Subcutaneous abdominal adipose tissue (tissue), 5 donors: ENCODE data around the gene UMAD1.
A peak's percentile ranks its signal among the peaks of the same experiment; 100 is the strongest.

Source experiments
- H3K27ac ChIP-seq: one replicate; pipeline ENCODE4 v1.7.0; 2013; ENCODE audit warnings: low read depth, mild to moderate bottlenecking, inconsistent platforms, low read length, moderate library complexity
- H3K27me3 ChIP-seq, 5 donors: one replicate each; pipeline ENCODE4 v1.7.0; 2013; ENCODE audit warnings: low read length in 5 of 5, inconsistent platforms in 1 of 5; ENCODE audit not compliant: control insufficient read depth in 5 of 5, insufficient read depth in 4 of 5
- H3K36me3 ChIP-seq, 5 donors: one replicate each; pipeline ENCODE4 v1.7.0; 2013; ENCODE audit warnings: low read length in 5 of 5; ENCODE audit not compliant: control insufficient read depth in 5 of 5, insufficient read depth in 5 of 5
- H3K4me1 ChIP-seq, 5 donors: one replicate each; pipeline ENCODE4 v1.7.0; 2013; ENCODE audit warnings: low read length in 5 of 5, mild to moderate bottlenecking in 3 of 5, moderate library complexity in 1 of 5; ENCODE audit not compliant: control insufficient read depth in 5 of 5, insufficient read depth in 5 of 5
- H3K4me3 ChIP-seq, 5 donors: one replicate each; pipeline ENCODE4 v1.7.0; 2013; ENCODE audit warnings: low read length in 5 of 5, low read depth in 1 of 5
- H3K9ac ChIP-seq, 5 donors: one replicate each; pipeline ENCODE4 v1.7.0; 2013; ENCODE audit warnings: low read length in 5 of 5, mild to moderate bottlenecking in 4 of 5, moderate library complexity in 3 of 5
- H3K9me3 ChIP-seq, 5 donors: one replicate each; pipeline ENCODE4 v1.7.0; 2013; ENCODE audit warnings: low read length in 5 of 5; ENCODE audit not compliant: control insufficient read depth in 5 of 5
- donor health status: healthy.
- donor health status: healthy.
- donor health status: healthy.
- donor health status: healthy.
- donor health status: healthy.

The UMAD1 gene

DNA sequence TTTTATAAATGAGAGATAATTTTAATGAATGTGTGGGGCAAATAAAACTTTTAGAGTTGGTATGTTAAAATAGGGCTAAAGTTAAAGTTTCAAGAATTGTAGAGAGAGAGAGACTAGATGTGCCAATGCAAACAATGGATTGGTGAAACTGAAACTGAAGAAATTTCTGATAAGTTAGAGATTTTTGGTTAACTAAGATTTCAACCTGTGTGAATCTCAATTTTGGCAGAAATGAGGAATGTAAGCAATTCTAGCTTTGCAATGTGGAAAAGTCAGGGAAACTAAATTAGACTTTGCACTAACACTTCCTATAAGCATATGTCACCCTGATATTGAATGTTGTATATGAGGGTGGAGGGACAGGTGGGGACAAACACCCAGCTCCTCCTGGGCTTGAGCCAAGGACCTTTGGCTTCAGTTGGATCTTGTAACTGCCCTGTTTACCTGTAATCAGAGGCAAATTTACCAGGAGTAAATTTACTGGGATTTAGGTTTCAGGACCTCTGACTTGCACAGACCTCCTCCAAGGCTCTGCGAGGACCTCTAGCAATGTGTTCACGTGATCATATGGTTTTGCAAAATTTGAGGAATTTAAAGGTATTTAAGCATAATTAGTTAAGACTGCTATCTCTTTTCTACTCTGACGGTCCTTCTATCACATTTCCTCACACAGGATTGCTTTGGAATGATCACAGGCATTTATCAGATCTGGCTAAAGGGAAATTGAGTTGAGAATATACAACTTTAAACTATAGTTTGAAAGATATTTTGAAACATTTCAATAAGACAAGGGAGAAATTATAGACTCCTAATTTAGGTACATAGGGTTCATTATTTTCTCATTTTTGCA is 110.9 kb downstream of the UMAD1 start:
- H3K9ac ChIP-seq: peak overlapping the region in 1 of 5 donors; percentile 17
- peaks cover 0 to 9% (median 5%) of the 10 kb centered on the region in 5 donors for H3K4me1 ChIP-seq
- no peak overlapping the region for H3K27ac ChIP-seq
- no peak overlapping the region for H3K4me3 ChIP-seq
- no peaks in the 10 kb centered on the region for H3K9me3 ChIP-seq
- H3K36me3 ChIP-seq: no peaks in the 10 kb centered on the region
- H3K27me3 ChIP-seq: no peaks in the 10 kb centered on the region

DNA sequence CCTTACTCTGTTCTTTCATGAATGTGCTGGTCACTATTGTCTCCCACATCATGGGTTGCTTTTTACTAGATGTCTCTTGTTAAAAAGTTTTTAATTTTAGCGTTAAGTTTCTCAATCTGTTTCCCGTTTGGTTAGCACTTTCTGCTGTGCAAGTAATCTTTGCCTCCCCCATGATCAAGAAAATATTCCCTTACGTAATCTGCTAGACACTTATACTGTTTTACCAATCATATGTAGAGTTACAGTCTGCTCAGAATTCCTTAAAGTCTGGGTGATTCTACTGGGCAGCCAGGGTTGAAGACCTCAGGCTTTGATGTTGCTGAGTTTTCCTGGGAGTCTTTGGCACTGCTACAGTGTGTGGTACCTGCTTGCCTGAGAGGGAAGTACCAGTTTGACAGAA is 116.0 kb downstream of the UMAD1 start:
- Histone ChIP-seq H3K27ac (no peak overlapping the region), H3K36me3 (no peaks in the 10 kb centered on the region), H3K27me3 (no peaks in the 10 kb centered on the region), H3K4me3 (no peak overlapping the region), H3K9ac (no peak overlapping the region), H3K9me3 (no peaks in the 10 kb centered on the region), H3K4me1 (peaks cover 0 to 6% (median 4%) of the 10 kb centered on the region in 5 donors)

GRCh38 chr7:7757576-7757975 is 117.0 kb downstream of the UMAD1 start:
- H3K27me3 ChIP-seq: no peaks in the 10 kb centered on the region
- no peaks in the 10 kb centered on the region for H3K36me3 ChIP-seq
- H3K9ac ChIP-seq: no peak overlapping the region
- no peak overlapping the region for H3K4me3 ChIP-seq
- no peak overlapping the region for H3K27ac ChIP-seq
- peaks cover 0 to 13% (median 11%) of the 10 kb centered on the region in 5 donors for H3K4me1 ChIP-seq
- H3K9me3 ChIP-seq: no peaks in the 10 kb centered on the region

GRCh38 chr7:7761340-7761973 is 120.9 kb downstream of the UMAD1 start:
- H3K27me3 ChIP-seq: no peaks in the 10 kb centered on the region
- no peaks in the 10 kb centered on the region for H3K9me3 ChIP-seq
- H3K4me1 ChIP-seq: peaks cover 0 to 18% (median 13%) of the 10 kb centered on the region in 5 donors
- H3K4me3 ChIP-seq: peak overlapping the region; percentile 56 to 76 (median 74)
- no peaks in the 10 kb centered on the region for H3K36me3 ChIP-seq
- peak overlapping the region; percentile 40 to 68 (median 67) for H3K9ac ChIP-seq
- peak overlapping the region; percentile 73 for H3K27ac ChIP-seq

- no peaks in the 10 kb centered on the region for H3K27me3 ChIP-seq
- peak overlapping the region; percentile 40 to 68 (median 67) for H3K9ac ChIP-seq
- peak overlapping the region; percentile 56 to 76 (median 74) for H3K4me3 ChIP-seq
- no peaks in the 10 kb centered on the region for H3K36me3 ChIP-seq
- peaks cover 0 to 22% (median 16%) of the 10 kb centered on the region in 5 donors for H3K4me1 ChIP-seq
- no peaks in the 10 kb centered on the region for H3K9me3 ChIP-seq
- peak overlapping the region; percentile 73 for H3K27ac ChIP-seq
Measured at GRCh38 chr7:7761974-7762779, 121.6 kb downstream of the UMAD1 start.

DNA sequence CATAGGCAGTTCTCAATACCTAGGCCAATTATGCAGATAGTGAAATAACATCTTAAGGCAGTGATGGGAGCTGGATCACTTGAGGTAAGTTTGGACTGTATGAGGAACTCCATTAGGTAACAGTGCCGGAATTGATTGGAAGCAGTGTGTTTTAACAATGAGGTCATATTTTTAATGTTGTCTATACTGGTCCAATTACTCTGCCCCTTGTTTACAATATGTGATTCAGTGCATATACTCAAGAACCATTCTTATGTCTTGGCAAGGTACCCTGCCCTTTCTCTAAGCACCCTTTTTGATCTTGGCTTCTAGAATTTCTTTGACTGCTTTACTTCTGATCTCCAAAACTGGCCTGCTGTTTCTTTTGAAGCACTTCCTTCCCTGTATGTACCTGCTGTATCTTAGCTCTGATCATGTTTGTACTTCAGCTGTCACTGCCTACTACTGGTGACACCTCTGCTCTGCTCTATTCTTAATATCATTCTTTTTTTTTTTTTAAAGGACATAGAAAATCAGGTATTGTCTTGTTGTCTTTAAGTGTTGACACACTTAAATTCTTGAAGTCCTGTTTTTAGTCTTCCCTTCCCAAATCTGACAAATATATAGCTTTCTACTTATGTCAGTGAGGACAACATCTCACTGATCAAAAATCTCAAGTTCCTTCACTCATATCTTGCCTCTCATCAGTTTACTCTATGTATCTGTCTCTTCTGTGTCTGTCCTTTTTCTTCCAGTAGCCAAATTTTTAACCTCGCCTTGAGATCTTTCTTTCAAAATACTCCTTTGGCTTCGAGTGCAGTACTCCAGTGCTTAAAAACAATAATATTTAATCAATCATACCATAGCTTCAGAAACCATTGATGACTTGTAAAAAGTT is 124.2 kb downstream of the UMAD1 start:
- Histone ChIP-seq H3K27ac (no peak overlapping the region), H3K9me3 (no peaks in the 10 kb centered on the region), H3K4me1 (peaks cover 0 to 26% (median 19%) of the 10 kb centered on the region in 5 donors), H3K9ac (no peak overlapping the region), H3K4me3 (no peak overlapping the region), H3K36me3 (no peaks in the 10 kb centered on the region), H3K27me3 (no peaks in the 10 kb centered on the region)

GRCh38 chr7:7765422-7765821 is 124.9 kb downstream of the UMAD1 start:
- H3K4me1 ChIP-seq: peaks cover 0 to 26% (median 19%) of the 10 kb centered on the region in 5 donors

GRCh38 chr7:7766671-7767070 is 126.1 kb downstream of the UMAD1 start:
- H3K4me1 ChIP-seq: peaks cover 0 to 22% (median 15%) of the 10 kb centered on the region in 5 donors
- no peak overlapping the region for H3K9ac ChIP-seq
- H3K27me3 ChIP-seq: no peaks in the 10 kb centered on the region
- H3K9me3 ChIP-seq: no peaks in the 10 kb centered on the region
- H3K4me3 ChIP-seq: no peak overlapping the region
- no peak overlapping the region for H3K27ac ChIP-seq
- no peaks in the 10 kb centered on the region for H3K36me3 ChIP-seq

More at GRCh38 chr7:7765422-7765821, 124.9 kb downstream of the UMAD1 start:
- Histone ChIP-seq H3K27me3 (no peaks in the 10 kb centered on the region), H3K27ac (no peak overlapping the region), H3K4me3 (no peak overlapping the region), H3K36me3 (no peaks in the 10 kb centered on the region), H3K9ac (no peak overlapping the region), H3K9me3 (no peaks in the 10 kb centered on the region)

- no peak overlapping the region for H3K27ac ChIP-seq
- H3K4me3 ChIP-seq: no peak overlapping the region
- no peaks in the 10 kb centered on the region for H3K36me3 ChIP-seq
- H3K9me3 ChIP-seq: no peaks in the 10 kb centered on the region
- H3K27me3 ChIP-seq: no peaks in the 10 kb centered on the region
- peaks cover 0 to 11% (median 6%) of the 10 kb centered on the region in 5 donors for H3K4me1 ChIP-seq
- no peak overlapping the region for H3K9ac ChIP-seq
Measured at GRCh38 chr7:7768977-7769709, 128.6 kb downstream of the UMAD1 start.
